A549 (cell line): Measurements from ENCODE around the gene LIPE. TPM values are rescaled to one million over a fixed set of nuclear protein-coding genes. Genes with fewer than 3 reads are reported as not detected.

ENCODE experiments used
- ATAC-seq, 2 experiments: fragments of 200-7000 bp in 1 of 2; fragments of >200 bp in 1 of 2; cut with Nextera tagmentation in 1 of 2; cut with Tn5 transposase in 1 of 2; 3 replicates each; pipeline versions ENCODE4 v1.8.0 to v1.9.1; 2018 to 2020; ENCODE audit warnings: mild to moderate bottlenecking in 1 of 2, moderate library complexity in 1 of 2
- CTCF ChIA-PET: fragments of 300-600 bp; sonication (Branson Sonifier 250); formaldehyde crosslinking; extraction: SDS; loops from one replicate; lab custom pipeline; 2021; ENCODE audit warnings: antibody characterized with exemption, inconsistent platforms; lab: Yijun Ruan, JAX
- POLR2A ChIA-PET: fragments of 350-600 bp; formaldehyde crosslinking; extraction: SDS; loops from one replicate; lab custom pipeline; 2021; ENCODE audit warnings: antibody characterized with exemption, inconsistent platforms; lab: Yijun Ruan, JAX
- DNase-seq, 2 experiments: peaks; one replicate each; pipeline versions ENCODE4 v3.0.0 to v3.0.0-alpha.2; 2011 to 2016; ENCODE audit warnings: low read depth in 1 of 2, low spot score in 1 of 2
- FAIRE-seq: peaks from 2 replicates; lab custom pipeline; 2011; peaks lifted over from hg19 to GRCh38; lab: Jason Lieb, UNC
- H3K27ac ChIP-seq, 2 experiments: fragments of >200 bp; sonication (Bioruptor Twin); formaldehyde crosslinking; 3 replicates each; pipeline ENCODE4 v1.5.1; 2016 to 2017
- H3K4me1 ChIP-seq: fragments of >200 bp; sonication (Bioruptor Twin); formaldehyde crosslinking; 3 replicates; pipeline ENCODE4 v1.6.1; 2016
- H3K4me2 ChIP-seq: fragments of >200 bp; sonication (Bioruptor Twin); formaldehyde crosslinking; 3 replicates; pipeline ENCODE4 v1.6.1; 2016
- H3K4me3 ChIP-seq: fragments of >200 bp; sonication (Bioruptor Twin); formaldehyde crosslinking; 3 replicates; pipeline ENCODE4 v1.5.1; 2016
- H3K9me3 ChIP-seq: fragments of >200 bp; sonication (Bioruptor Twin); formaldehyde crosslinking; 3 replicates; pipeline ENCODE4 v1.6.1; 2016
- ATOH8 ChIP-seq: fragments of 250-450 bp; sonication (Bioruptor Pico); IDR thresholded peaks from 2 replicates; pipeline ENCODE4 v1.5.0; 2020; ENCODE audit warnings: low read depth, mild to moderate bottlenecking, moderate library complexity
- BHLHE40 ChIP-seq: IDR thresholded peaks from 2 replicates; pipeline ENCODE4 v1.6.1; 2012; ENCODE audit warnings: low read depth, low read length, inconsistent platforms
- FOSL2 ChIP-seq, 2 experiments: fragments of 450-650 bp in 1 of 2; fragments of >200 bp in 1 of 2; sonication (Bioruptor Twin) in 1 of 2; formaldehyde crosslinking; IDR thresholded peaks; 2 replicates each; pipeline versions ENCODE4 v1.5.0 to v1.6.1; 2016 to 2020; ENCODE audit warnings: mild to moderate bottlenecking in 1 of 2, moderate library complexity in 1 of 2
- FOXS1 ChIP-seq: fragments of 250-450 bp; sonication (Bioruptor Pico); IDR thresholded peaks from 2 replicates; pipeline ENCODE4 v1.5.0; 2020; ENCODE audit warnings: mild to moderate bottlenecking, moderate library complexity
- HES2 ChIP-seq: fragments of >200 bp; sonication (Bioruptor Twin); formaldehyde crosslinking; IDR thresholded peaks from 2 replicates; pipeline ENCODE4 v1.6.1; 2016
- HOXB13 ChIP-seq: fragments of 250-450 bp; sonication (Bioruptor Pico); IDR thresholded peaks from 2 replicates; pipeline ENCODE4 v1.5.0; 2020; ENCODE audit warnings: low read depth, mild to moderate bottlenecking, moderate library complexity
- JUN ChIP-seq, 2 experiments: fragments of >200 bp; sonication (Bioruptor Twin); formaldehyde crosslinking; IDR thresholded peaks; 2 replicates in 1 of 2; 3 replicates in 1 of 2; pipeline ENCODE4 v1.6.1; 2016 to 2017
- RAD21 ChIP-seq, 2 experiments: fragments of >200 bp in 1 of 2; sonication (Bioruptor Twin) in 1 of 2; formaldehyde crosslinking in 1 of 2; IDR thresholded peaks in 1 of 2; conservative IDR thresholded peaks in 1 of 2; 2 replicates in 1 of 2; 3 replicates in 1 of 2; pipeline ENCODE4 v1.6.1; 2012 to 2018; ENCODE audit warnings: inconsistent platforms in 1 of 2
- SREBF2 ChIP-seq: fragments of 450-650 bp; IDR thresholded peaks from 2 replicates; pipeline ENCODE4 v1.6.1; 2014; ENCODE audit warnings: mild to moderate bottlenecking, moderate library complexity
- WGBS: methylation state at CpG from one replicate; pipeline ENCODE4 v1.1.6; 2017; ENCODE audit errors: missing lambda C conversion rate; 5-methylcytosine and 5-hydroxymethylcytosine counted together
- polyA plus RNA-seq, 4 experiments: library from polyadenylated mRNA; depleted of rRNA in 3 of 4; stranded (reverse); fragments of >200 nt; fragmentation: RNase III in 1 of 4; extraction: RNeasy Plus Mini Kit Qiagen cat#74134 plus additional on column Dnase treatment in 1 of 4; gene quantifications; 2 replicates in 3 of 4; 3 replicates in 1 of 4; pipeline ENCODE4 v1.2.3, GENCODE V29; 2011 to 2017
- TF ChIP-seq, protein P1 (sequence below): IDR thresholded peaks from 2 replicates; pipeline ENCODE4 v1.6.1; 2012; ENCODE audit warnings: low read depth, borderline replicate concordance

Gene LIPE
- polyA plus RNA-seq, 2 of the 4 experiments (the other 2 are of a cell fraction) = 1.6 to 3.2 TPM

DNA sequence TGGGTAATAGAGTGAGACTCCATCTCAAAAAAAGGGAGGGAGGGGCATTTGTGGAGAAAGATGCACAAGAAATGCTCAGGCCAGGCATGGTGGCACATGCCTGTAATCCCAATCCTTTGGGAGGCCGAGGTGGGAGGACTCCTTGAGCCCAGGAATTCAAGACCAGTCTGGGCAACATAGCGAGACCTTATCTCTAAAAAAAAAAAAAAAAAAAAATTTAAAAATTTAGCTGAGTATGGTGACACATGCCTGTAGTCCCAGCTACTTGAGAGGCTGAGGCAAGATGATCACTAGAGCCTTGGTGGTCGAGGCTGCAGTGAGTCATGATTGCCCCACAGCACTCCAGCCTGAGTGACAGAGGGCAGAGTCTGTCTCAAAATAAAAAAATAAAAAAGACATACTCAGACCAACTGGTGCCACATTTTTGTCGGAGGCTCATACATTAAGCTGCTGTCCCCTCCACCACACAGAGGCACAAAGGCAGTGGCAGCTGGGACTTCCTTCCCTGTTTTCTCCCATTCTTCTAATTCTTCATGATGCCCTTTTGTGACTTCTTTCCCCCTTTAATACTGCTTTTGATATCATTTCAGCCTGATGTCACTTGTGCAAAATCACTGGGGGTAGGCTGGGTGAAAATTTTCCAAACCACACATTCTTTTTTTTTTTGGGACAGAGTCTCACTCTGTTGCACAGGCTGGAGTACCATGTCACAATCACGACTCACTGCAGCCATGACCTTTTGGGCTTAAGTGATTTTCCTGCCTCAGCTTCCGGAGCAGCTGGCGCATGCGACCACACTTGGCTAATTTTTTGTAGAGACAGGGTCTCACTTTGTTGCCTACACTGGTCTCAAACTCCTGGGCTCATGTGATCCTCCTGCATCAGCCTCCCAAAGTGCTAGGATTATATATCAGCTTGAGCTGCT is 42.4 kb upstream of the LIPE start:
- whole genome bisulfite sequencing = 54% methylated on average over 8 of the region's 8 CpGs
- FAIRE-seq (no peak), ATAC-seq (no peak), DNase-seq (no peak)
- Histone ChIP-seq H3K4me3 (no peak overlapping the region), H3K9me3 (no peaks in the 10 kb centered on the region), H3K4me2 (0 out of 3 replicates have a peak overlapping the region, but pooled peaks have one; percentile 5), H3K27ac (no peak overlapping the region), H3K4me1 (peaks cover 33% of the 10 kb centered on the region)
- POLR2A ChIA-PET = interaction anchor here (0.7 kb wide), 1 partner anchor 403 kb away, joined by 4 read pairs; no protein-coding TSS in a partner anchor
- CTCF ChIA-PET = interaction anchor here (0.6 to 9.6 kb wide), 15 partner anchors 12 to 337 kb away, joined by 3 to 92 read pairs (median 4); partner anchors contain the start of genes CEACAM1 and POU2F2
- TF ChIP-seq HES2 = 0 out of 2 replicates have a peak, but pooled peaks have one; percentile 5
- no peak for TF ChIP-seq FOSL2 (IDR thresholded peaks at IDR 0.05)
- 0 out of 2 replicates have a peak, but pooled peaks have one; percentile 10 for TF ChIP-seq FOSL2 (CRISPR knock-in tag; IDR thresholded peaks at IDR 0.05)
- TF ChIP-seq ATOH8 (CRISPR knock-in tag) = no peak

DNA sequence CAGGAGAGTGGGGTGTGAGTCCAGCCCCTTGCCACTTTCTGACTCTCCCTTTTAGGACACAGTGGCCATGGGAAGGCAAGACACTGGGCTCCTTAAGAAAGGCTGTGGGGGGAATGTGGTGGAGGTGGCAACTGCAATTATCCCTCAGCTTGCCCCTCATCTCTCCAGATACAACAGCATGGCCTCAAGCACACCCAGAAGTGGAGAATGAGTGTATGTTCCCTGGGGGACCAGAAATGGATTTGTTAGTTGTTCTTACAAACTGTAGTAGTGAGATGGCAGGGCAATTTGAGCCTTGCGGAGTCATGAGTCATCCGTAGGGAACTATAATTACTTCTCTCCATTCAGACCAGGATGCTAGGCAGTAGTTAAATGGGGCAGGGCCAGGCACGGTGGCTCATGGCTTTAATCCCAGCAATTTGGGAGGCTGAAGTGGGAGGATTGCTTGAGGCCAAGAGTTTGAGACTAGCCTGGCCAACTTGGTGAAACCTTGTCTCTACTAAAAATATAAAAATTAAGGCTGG is 41.1 kb upstream of the LIPE start:
- no peak overlapping the region for H3K4me3 ChIP-seq
- DNase-seq (peak in 1 of 2 experiments; percentile 55), FAIRE-seq (peak; percentile 98), ATAC-seq (peak; percentile 41 to 67; a peak in 4 of 6 replicates)
- H3K9me3 ChIP-seq = no peaks in the 10 kb centered on the region
- ChIA-PET CTCF (interaction anchor here (1.3 to 9.6 kb wide), 9 partner anchors 17 to 98 kb away, joined by 3 to 92 read pairs (median 8); partner anchors contain the start of gene CEACAM1), POLR2A (interaction anchor here (0.7 kb wide), 1 partner anchor 17 kb away, joined by 4 read pairs; no protein-coding TSS in a partner anchor)
- no peak for TF ChIP-seq HOXB13 (CRISPR knock-in tag)
- no peak for TF ChIP-seq SREBF2
- TF ChIP-seq, protein P1, sequence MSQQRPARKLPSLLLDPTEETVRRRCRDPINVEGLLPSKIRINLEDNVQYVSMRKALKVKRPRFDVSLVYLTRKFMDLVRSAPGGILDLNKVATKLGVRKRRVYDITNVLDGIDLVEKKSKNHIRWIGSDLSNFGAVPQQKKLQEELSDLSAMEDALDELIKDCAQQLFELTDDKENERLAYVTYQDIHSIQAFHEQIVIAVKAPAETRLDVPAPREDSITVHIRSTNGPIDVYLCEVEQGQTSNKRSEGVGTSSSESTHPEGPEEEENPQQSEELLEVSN = no peak
- TF ChIP-seq FOSL2 (IDR thresholded peaks at IDR 0.05) = no peak
- peak; percentile 59 for TF ChIP-seq FOSL2 (CRISPR knock-in tag; IDR thresholded peaks at IDR 0.05)
- 26% methylated on average over 3 of the region's 3 CpGs for WGBS
- 0 out of 3 replicates have a peak overlapping the region, but pooled peaks have one; percentile 2 for H3K4me2 ChIP-seq
- H3K4me1 ChIP-seq = peaks cover 33% of the 10 kb centered on the region
- peak overlapping the region in 1 of 2 experiments; percentile 34; a peak in 2 of 6 replicates for H3K27ac ChIP-seq

DNA sequence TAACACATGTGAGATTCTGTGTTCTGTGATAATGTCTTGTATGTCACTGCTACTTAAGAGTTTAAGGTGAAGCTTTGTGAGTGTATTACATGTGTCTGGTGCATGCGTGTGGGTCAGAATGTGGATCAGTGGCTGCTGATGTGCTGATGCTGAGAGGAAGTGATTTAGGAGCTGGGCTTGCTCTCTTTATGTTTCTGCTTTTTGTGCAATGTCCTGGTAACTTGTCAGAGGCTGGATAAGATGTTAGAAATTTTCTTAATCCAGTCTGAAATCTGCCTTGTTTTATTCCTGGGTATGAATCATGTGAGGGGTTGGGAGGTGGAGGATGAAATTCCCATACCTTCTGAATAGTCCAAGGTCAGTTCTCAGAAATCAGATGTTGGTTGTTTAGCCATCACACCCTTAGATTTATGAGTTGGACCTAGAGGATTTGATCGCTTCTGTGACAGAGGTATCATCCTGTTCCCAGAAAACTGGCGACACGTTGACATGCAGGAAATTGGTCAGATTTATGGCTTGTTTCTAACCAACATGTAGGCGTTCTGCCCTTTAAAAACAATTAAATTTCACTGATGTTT is 40.1 kb upstream of the LIPE start:
- Histone ChIP-seq H3K4me1 (peaks cover 33% of the 10 kb centered on the region), H3K9me3 (no peaks in the 10 kb centered on the region), H3K4me3 (no peak overlapping the region), H3K27ac (no peak overlapping the region), H3K4me2 (no peak overlapping the region)
- TF ChIP-seq JUN (IDR thresholded peaks at IDR 0.05) (no peak), FOXS1 (CRISPR knock-in tag) (no peak), BHLHE40 (no peak), RAD21 (conservative IDR thresholded peaks at IDR 0.05 in 1 of 2, IDR thresholded peaks at IDR 0.05 in 1 of 2) (no peak)
- ChIA-PET POLR2A (interaction anchor here (1.4 kb wide), 1 partner anchor 8 kb away, joined by 4 read pairs; no protein-coding TSS in a partner anchor), CTCF (interaction anchor here (0.9 to 9.6 kb wide), 16 partner anchors 8 to 130 kb away, joined by 3 to 78 read pairs (median 7); partner anchors contain the start of gene CEACAM1)
- FAIRE-seq = peak; percentile 93
- no peak for DNase-seq
- 0 out of 6 replicates have a peak, but pooled peaks of 1 of the 2 experiments have one; percentile 3 for ATAC-seq
- WGBS = 80% methylated on average over 5 of the region's 5 CpGs
